Medulla oblongata (tissue), 1 donor: ENCODE measurements around the gene CYP4A22.
"Not testable (repeated sequence)": the region's sequence is repeated elsewhere in the genome, so short reads cannot be mapped to it uniquely, and the experiment has no call there.

Source experiments
- DNase-seq: peaks from one replicate; pipeline ENCODE4 v3.0.0-alpha.2; 2015; ENCODE audit errors: extremely low spot score

CYP4A22 gene, protein sequence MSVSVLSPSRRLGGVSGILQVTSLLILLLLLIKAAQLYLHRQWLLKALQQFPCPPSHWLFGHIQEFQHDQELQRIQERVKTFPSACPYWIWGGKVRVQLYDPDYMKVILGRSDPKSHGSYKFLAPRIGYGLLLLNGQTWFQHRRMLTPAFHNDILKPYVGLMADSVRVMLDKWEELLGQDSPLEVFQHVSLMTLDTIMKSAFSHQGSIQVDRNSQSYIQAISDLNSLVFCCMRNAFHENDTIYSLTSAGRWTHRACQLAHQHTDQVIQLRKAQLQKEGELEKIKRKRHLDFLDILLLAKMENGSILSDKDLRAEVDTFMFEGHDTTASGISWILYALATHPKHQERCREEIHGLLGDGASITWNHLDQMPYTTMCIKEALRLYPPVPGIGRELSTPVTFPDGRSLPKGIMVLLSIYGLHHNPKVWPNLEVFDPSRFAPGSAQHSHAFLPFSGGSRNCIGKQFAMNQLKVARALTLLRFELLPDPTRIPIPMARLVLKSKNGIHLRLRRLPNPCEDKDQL

DNA sequence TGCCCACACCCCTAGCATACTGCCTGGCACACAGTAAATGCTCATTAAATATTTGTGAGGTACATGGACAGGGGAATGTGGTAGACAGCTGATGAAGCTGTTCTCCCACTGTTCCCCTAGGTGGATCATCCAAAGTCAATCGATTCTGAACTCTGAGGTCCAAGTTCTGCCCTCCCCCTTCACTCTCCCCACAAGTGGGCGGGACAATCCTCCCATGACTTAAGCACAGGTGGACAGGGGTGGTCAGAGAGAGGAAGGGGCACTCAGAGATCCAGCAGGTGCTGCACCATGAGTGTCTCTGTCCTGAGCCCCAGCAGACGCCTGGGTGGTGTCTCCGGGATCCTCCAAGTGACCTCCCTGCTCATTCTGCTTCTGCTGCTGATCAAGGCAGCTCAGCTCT, at the start of gene CYP4A22:
TSS of gene CYP4A22 (plus strand) at position 244 of the 400 bp plus-strand sequence. CDS start at position 289, 45 bp downstream.
- DNase-seq: no peak

DNA sequence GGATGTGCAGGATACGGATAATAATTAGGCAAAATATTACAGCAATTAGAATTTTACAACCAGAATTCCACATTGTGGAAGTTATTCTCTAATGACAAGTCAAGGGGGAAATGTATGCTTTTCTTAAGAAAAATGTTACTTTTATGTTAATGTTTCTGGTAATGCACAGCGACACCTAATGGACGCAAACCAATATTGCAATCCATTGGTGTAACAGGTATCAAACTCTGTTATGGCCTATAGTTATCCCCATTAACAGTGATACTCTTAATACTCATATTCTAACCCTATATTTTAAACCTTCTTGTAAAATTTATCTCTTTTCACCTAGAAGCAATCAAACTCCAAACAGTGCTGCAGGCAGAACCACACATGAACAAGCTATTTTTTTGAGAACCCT, 47.9 kb upstream of the CYP4A22 start:
- not testable (repeated sequence) for DNase-seq

DNA sequence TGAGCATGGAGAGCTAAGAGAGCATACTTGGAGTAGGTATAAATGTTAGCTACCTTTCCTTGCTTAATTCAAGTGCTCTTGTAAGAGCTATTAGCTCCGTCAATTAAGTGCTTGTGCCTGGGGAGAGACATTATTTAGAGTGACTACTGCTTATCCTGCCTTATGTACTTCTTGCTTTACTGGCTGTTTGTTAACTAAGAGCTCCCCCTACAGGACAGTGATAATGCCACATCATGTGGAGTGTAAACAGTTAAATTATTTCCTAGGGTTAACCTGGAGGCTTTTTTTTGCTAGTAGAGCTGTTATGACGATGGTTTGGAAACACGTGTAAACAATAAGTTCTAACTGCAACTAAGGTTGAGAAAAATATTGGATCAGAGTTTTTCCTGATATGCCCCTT, 45.8 kb upstream of the CYP4A22 start:
- not testable (repeated sequence) for DNase-seq

DNA sequence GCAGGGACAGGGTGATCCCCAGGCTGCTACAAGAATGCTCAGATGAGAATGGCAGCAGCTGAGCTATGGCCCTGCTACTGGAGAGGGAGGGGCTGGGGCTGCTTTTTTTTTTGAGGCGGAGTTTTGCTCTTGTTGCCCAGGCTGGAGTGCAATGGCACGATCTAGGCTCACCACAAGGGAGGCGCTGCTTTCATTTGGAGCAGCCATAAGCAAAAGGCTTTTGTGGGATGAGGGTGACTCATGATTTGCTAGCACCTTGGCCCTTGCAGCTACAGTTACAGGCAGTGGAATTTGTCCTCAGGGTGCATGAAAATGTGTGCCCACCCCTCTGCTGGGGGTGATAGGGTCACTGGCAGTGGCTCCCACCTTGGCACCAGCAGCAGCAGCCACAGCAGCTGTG, 32.4 kb upstream of the CYP4A22 start:
- no peak for DNase-seq

DNA sequence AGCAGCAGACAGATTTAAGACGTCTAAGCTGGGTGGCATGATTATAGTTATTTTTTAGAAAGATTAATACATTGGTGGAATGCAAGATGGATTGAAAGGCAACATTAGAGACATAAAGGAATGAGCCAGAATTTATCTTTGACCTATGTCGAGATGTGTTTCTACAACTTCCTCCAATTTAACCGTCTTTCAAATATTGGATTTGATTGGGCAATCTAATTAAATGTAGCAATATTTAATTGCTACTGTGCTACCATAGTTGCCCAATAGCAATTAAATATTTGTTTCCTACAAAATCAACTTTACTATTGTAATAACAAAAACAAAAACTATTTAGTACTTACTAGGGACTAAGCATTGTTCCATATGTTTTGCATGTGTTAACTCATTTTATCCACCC, 30.4 kb upstream of the CYP4A22 start:
- DNase-seq: no peak

DNA sequence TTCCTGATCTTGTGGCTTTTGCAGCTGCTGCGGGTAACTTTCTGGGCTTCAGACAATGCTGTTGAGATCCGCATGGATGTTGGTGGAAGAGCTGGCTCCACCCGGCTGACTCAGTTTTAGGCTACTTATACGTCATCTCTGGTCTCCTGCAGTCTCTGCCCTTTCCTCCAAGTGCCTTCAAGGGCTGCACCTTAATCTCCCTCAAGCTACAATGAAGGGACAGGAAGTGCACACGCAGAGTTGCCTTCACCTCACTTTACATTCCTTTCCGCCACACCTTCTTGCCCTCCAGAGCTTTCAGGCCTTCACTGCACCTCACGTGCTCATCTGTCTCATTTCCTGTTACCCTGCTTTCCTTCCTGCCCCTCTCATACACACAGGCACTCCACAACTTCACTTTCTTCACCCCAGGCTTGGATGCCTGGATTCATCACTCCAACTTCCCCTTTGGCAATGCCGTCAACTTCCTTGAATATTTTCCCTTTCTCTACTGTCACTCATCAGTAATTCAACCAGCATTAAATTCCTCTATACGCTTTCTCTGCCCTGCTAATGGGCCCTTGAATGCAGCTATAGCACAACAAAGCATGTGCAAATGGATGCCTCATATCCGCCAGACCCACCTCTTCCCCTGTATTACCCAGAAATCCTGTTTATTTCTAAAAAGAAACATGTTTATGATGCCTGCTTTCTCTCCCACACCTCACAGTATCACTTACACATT, 29.2 kb upstream of the CYP4A22 start:
- not testable (repeated sequence) for DNase-seq

DNA sequence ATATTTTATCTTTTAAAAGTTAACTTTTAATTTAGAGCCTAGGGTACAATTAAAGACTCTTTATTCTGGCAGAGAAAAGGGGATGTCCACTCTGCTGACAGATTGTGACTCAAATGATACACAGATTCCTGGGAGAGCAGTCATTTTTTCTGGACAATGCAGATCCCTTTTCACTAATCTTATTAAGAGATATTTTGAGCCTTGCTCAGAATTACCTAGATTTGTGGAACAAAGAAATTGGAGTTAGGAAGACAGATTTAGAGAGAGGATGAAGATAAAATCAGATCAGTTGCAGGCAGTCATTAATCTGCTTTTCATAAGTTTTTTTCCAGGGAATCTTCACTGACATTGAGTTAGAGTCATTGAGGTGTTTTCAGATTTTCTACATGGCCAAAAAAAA, 27.8 kb upstream of the CYP4A22 start:
- DNase-seq: not testable (repeated sequence)

DNA sequence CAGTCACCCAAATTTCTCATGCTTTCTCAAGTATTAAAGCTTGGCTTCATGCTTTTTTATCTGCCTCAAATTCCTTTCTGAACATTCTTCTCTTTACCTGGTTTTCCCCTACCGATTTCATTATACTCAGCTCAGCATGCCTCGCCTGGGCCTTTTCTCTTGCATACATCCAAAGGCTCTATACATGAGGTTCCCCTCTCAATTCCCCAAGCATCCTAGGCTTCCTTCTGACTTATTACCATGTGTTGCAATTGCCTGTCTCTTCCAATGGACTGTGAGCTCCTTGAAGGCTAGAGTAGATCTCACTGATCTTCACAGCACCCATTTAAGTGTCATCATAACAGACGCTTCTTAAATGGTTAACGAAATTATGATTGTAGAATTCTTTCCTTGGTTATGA, 24.1 kb upstream of the CYP4A22 start:
- no peak for DNase-seq

DNA sequence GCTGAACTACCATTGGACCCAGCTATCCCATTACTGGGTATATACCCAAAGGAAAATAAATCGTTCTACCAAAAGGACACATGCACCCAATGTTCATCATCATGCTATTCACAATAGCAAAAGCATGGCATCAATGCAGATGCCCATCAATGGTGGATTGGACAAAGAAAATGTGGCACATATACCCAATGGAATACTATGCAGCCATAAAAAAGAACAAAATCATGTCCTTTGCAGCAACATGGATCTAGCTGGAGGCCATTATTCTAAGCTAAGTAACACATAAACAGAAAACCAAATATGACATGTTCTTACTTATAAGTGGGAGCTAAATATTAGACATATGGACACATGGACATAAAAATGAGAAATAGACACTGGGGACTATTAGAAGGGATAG, 16.2 kb upstream of the CYP4A22 start:
- DNase-seq: not testable (repeated sequence)

DNA sequence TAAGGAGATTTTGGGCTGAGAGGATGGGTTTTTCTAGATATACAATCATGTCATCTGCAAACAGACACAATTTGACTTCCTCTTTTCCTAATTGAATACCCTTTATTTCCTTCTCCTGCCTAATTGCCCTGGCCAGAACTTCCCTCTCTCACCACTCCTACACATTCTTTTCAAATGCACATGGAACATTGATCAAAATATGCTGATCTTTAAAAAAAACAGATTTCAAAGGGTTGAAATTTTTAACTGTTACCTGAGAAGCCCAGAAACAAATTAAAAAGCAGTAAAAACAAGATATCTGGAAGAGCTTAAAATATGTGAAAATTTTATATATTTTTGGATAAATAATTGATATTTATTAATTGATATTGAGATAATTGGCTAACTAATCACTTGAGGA, 12.4 kb upstream of the CYP4A22 start:
- DNase-seq: not testable (repeated sequence)

DNA sequence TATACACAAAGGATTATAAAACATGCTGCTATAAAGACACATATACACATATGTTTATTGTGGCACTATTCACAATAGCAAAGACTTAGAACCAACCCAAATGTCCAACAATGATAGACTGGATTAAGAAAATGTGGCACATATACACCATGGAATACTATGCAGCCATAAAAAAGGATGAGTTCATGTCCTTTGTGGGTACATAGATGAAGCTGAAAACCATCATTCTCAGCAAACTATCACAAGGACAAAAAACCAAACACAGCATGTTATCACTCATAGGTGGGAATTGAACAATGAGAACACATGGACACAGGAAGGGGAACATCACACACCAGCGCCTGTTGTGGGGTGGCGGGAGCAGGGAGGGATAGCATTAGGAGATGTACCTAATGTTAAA, 10.2 kb upstream of the CYP4A22 start:
- not testable (repeated sequence) for DNase-seq

DNA sequence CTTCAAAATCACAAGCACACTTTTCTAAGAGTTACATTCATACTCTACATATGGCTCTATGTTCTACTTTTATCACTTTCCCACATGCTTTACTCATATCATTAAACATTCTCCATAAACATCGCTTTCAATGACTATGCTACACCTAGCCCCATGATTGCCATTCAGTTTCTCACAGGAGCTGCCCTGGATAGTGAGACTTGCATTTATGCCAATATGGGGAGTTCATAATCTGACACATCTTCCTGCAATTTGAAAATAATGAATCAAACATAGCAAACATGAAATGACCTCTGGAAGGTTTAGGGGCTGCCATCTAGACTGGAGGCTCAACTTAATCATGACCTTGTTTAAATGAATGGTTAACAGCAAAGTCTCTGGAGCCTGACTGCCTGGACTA, 9.0 kb upstream of the CYP4A22 start:
- DNase-seq: no peak

DNA sequence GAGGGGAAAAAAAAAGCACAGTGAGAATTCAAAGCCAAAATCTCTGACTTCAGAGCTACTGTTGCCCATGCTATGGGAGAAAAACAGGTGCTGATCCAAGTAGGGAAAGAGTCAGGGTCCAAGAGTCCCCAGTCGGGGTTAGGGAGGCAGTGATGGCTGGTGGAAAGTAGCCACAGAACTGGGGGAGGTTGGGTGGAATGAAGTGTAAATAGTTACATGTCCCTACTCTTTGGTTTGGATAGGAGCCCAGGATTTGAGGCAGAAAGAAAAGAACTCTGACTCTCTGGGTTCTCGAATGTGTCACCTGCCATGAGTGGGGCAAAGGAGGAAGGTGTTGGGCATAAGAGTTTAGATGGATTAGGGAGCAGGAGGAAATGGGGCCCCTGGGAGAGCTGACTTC, 8.4 kb upstream of the CYP4A22 start:
- DNase-seq: not testable (repeated sequence)

DNA sequence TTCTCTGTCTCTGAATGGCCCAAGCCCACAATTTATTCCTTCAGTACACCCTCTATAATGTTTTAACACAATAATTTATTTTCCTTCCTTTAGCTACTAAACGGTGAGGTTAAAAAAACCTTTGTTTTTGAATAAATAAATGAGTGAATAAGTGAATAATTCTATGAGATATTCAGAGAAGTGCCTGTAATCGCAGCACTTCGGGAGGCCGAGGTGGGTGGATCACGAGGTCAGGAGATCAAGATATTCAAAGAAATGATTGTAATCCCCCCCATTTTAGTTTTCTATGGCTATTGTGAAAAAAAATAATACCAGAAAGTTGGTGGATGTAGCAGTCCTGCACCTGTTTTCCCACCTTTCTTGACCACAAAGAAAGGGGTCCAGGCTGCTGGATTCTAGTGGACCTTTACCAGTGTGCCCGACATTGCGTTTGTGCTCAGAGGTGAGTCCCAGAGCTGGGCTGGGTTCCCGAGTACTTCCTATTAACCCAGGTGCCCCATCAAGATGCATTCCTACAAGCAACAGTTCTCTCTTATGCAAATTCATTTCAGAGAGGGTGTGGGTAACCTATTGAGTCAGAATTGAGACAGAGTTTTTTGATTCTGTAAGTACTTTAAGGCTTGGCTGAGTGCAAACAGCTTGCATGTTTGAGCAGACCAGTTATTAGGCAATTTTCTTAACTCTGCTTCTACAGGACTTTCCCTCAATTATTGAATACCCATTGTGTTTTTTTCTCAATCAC, 7.6 kb upstream of the CYP4A22 start:
- DNase-seq: not testable (repeated sequence)

DNA sequence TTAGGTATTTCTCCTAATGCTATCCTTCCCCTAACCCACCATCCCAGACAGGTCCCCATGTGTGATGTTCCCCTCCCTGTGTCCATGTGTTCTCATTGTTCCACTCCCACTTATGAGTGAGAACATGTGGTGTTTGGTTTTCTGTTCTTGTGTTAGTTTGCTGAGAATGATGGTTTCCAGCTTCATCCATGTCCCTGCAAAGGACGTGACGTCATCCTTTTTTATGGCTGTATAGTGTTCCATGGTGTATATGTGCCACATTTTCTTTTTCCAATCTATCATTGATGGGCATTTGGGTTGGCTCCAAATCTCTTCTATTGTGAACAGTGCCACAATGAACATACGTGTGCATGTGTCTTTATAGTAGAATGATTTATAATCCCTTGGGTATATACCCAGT, 4.6 kb upstream of the CYP4A22 start:
- not testable (repeated sequence) for DNase-seq

DNA sequence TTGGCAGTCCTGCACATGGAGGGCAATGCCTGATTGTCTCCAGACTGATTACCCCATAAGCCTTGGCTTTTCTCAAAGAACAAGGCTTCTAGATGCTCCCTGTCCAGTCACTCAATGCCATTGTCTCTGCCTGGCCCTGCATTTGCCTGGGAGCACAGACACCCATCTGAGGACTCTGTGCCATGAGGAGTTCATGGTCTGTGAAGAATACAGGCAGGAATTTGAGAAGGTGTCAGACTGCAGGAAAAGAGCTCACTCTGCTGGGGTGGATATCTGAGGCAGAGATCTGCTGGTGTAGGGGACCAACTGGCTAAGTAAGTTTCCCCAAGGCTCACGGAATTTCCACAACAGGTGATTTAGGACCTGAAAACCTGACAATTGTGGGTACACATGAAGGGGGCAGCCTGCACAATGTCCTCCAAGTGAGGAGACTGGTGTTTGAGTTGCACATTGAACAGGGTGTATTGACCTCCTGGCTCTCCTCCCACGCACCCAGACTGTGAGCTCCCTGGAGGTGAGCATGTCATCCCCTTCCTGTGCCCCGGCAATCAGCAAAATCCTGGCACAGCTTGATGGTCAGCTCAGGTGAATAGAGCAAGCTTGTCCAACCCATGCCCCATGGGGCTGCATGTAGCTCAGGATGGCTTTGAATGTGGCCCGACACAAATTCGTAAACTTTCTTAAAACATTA, 829 bp downstream of the CYP4A22 start:
- DNase-seq: no peak

DNA sequence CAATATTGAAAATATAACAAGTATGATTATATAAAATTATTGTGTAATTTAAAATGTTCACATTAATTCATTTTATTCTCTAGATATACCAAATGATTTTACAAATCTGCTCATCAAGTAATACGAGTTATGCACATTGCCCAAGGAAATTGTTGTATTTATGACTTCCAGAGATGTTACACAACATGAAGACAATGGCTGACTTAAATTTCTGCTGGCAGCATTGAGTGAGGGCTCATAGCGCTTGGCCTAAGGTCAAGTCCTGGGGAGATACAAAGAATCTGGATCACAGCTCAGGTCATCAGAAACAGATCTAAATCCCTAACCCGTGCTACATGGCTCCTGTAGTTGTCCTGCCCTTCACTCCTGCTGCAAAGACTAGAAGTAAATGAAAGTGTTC, 3.1 kb downstream of the CYP4A22 start:
- not testable (repeated sequence) for DNase-seq

DNA sequence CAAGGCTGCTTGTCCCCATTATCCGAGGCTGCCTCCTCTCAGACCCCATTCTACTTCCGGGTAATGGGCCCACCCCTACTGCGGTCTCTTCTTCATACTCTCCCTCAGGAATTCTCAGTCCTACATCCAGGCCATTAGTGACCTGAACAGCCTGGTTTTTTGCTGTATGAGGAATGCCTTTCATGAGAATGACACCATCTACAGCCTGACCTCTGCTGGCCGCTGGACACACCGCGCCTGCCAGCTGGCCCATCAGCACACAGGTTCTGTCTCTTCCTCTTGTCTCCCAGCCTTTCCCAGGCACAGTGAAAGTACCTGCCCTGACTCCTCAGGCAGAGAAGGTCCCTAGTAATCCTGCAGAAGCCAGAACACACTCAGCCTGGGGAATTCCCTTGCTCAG, 6.4 kb downstream of the CYP4A22 start:
- not testable (repeated sequence) for DNase-seq

DNA sequence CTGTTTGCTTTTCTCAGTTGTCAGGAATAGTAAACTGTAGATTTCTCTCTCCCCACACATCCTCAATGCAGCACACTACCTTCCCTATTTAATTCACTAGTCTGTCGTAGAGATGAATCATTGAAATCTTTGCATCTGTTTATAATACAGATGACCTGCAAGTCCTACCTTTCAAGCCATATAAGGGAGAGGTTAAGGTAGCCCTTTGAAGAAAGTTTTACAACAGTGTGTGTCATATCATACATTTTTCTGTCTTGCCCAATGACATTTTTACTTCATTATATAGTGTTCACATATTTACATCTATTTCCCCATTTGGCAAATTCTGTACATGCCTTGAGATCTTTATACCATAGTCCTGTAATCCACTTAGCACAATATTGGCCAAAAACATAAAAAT, 9.3 kb downstream of the CYP4A22 start:
- DNase-seq: not testable (repeated sequence)

DNA sequence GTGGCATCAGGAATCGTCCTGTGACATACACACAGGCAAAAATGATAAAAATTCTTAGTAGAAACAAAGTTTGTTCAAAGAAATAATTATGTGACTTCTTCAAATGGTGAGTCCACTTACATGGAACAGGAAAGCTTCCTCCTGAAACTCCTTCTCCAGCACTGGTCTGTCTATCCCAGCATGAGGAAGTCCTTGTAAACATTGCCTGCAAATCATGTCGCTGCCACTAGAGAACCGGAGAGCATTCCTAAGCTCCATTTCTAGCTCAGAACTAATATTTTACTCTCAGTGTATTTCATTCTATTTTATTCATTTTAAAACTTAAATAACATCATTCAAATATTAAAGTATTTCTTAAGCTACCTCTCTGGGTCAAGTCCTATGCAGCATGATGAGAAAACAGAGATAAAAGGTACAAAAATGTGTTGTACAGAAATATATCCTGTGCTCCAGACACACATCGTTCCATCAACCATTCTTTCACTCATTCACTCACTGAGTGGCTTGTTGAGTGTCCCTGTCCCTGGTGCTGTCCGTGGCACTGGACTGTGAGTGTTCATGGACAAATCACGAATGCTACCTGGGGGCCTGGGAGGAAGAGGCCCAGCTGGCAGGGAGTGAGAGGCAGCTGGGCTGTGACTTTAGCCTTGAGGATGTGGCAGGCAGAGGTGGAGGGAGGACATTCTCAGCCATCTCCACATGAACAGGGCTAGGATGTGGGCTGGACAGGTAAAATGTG, 10.0 kb downstream of the CYP4A22 start:
- DNase-seq: no peak

DNA sequence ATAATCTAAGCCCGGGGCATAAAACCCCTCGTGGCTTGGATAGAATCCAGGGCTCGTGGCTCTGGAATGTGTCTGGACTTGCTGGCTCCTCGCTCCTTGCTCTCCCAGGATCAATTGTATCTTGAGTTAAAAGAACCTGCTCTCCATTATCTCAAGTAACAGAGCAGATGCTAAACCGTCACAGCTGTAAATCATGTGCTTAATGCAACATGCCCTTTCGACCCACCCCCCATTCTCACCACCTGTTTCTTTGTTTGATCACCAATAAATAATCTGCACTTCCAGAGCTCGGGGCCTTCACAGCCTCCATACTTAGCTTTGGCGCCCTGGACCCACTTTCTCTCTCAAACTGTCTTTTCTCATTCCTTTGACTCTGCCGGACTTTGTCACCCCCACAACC, 11.9 kb downstream of the CYP4A22 start:
- not testable (repeated sequence) for DNase-seq
